Activated CD4-positive, alpha-beta T cell treated with anti-CD3 and anti-CD28 coated beads for 36 hours (primary cell): ENCODE measurements around the gene PAK5. TPM values are rescaled to one million over a fixed set of nuclear protein-coding genes. Genes with fewer than 3 reads are reported as not detected.

ENCODE experiments used
- ATAC-seq: fragments of 200-7000 bp; cut with Tn5 transposase; one replicate; pipeline ENCODE4 v1.10.0; 2021; ENCODE audit warnings: mild to moderate bottlenecking, moderate library complexity
- CTCF ChIA-PET: fragments of 350-600 bp; sonication (Branson Sonifier 250); formaldehyde crosslinking; loops from one replicate; lab custom pipeline; 2021; ENCODE audit warnings: antibody characterized with exemption; lab: Charles Lee
- POLR2A ChIA-PET: fragments of 350-600 bp; sonication (Branson Sonifier 250); formaldehyde crosslinking; loops from one replicate; lab custom pipeline; 2021; ENCODE audit warnings: antibody characterized with exemption, inconsistent platforms; lab: Charles Lee
- DNase-seq: peaks from one replicate; pipeline ENCODE4 v3.0.0-alpha.2; 2020
- H3K27ac Mint-ChIP-seq: one replicate; pipeline ENCODE4 v1.8.0; 2021; ENCODE audit warnings: mixed read lengths
- H3K27me3 Mint-ChIP-seq: one replicate; pipeline ENCODE4 v1.8.0; 2021; ENCODE audit warnings: mixed read lengths
- H3K36me3 Mint-ChIP-seq: one replicate; pipeline ENCODE4 v1.8.0; 2021; ENCODE audit warnings: low read depth, mixed read lengths
- H3K4me1 Mint-ChIP-seq: one replicate; pipeline ENCODE4 v1.8.0; 2021; ENCODE audit warnings: mixed read lengths
- H3K4me3 Mint-ChIP-seq: one replicate; pipeline ENCODE4 v1.8.0; 2021; ENCODE audit warnings: mild to moderate bottlenecking, moderate library complexity, mixed read lengths
- H3K9me3 Mint-ChIP-seq: one replicate; pipeline ENCODE4 v1.8.0; 2021; ENCODE audit warnings: low read depth, mixed read lengths
- intact Hi-C, 2 experiments: fragments of 100-400 bp; cut with DNase I in 1 of 2; cut with micrococcal nuclease in 1 of 2; formaldehyde crosslinking; loops; one replicate each; pipeline versions ENCODE4 v1.14.2 to v1.15.1; 2022 to 2024; cut with DNase I, micrococcal nuclease
- total RNA-seq, 2 experiments: library from RNA; stranded (reverse); gene quantifications; one replicate each; pipeline ENCODE4 v1.2.3, GENCODE V29; 2021

Gene PAK5
- total RNA-seq, 2 experiments from 2014 or later, result not detected

- Mint-ChIP-seq H3K27me3 (no peaks in the 10 kb centered on the region), H3K36me3 (no peaks in the 10 kb centered on the region), H3K4me1 (no peaks in the 10 kb centered on the region), H3K9me3 (peaks cover 7% of the 10 kb centered on the region), H3K27ac (no peak overlapping the region), H3K4me3 (no peak overlapping the region)
- ChIA-PET CTCF (interaction anchor here (0.5 kb wide), 1 partner anchor 168 kb away, joined by 4 read pairs; no protein-coding TSS in a partner anchor), POLR2A (no interaction called here)
- intact Hi-C loops, result no loop called here
- DNase-seq (no peak), ATAC-seq (no peak)
Observed at GRCh38 chr20:9775176-9775575, 63.7 kb downstream of the PAK5 start.

GRCh38 chr20:9769954-9770353 lies 68.9 kb downstream of the PAK5 start:
- Mint-ChIP-seq H3K27me3 (no peaks in the 10 kb centered on the region), H3K4me1 (no peaks in the 10 kb centered on the region), H3K36me3 (no peaks in the 10 kb centered on the region), H3K27ac (no peak overlapping the region), H3K9me3 (peaks cover 4% of the 10 kb centered on the region), H3K4me3 (no peak overlapping the region)
- ATAC-seq (no peak), DNase-seq (no peak)
- CTCF ChIA-PET, result no interaction called here
- intact Hi-C loops, result no loop called here
- POLR2A ChIA-PET, result no interaction called here

- ATAC-seq, result no peak
- H3K27ac Mint-ChIP-seq, result no peak overlapping the region
- DNase-seq, result no peak
- intact Hi-C loops, result no loop called here
- ChIA-PET POLR2A (no interaction called here), CTCF (no interaction called here)
- H3K36me3 Mint-ChIP-seq, result no peaks in the 10 kb centered on the region
- no peaks in the 10 kb centered on the region for H3K27me3 Mint-ChIP-seq
- H3K4me1 Mint-ChIP-seq, result no peaks in the 10 kb centered on the region
- no peak overlapping the region for H3K4me3 Mint-ChIP-seq
- H3K9me3 Mint-ChIP-seq, result peaks cover 6% of the 10 kb centered on the region
Observed at GRCh38 chr20:9761476-9761875, 77.4 kb downstream of the PAK5 start.

GRCh38 chr20:9759392-9759791 lies 79.5 kb downstream of the PAK5 start:
- Mint-ChIP-seq H3K36me3 (no peaks in the 10 kb centered on the region), H3K4me1 (no peaks in the 10 kb centered on the region), H3K9me3 (peaks cover 6% of the 10 kb centered on the region), H3K4me3 (no peak overlapping the region), H3K27me3 (peaks cover 2% of the 10 kb centered on the region), H3K27ac (no peak overlapping the region)
- ChIA-PET POLR2A (no interaction called here), CTCF (no interaction called here)
- intact Hi-C loops, result no loop called here
- DNase-seq, result no peak
- ATAC-seq, result no peak

GRCh38 chr20:9758752-9759151 lies 80.1 kb downstream of the PAK5 start:
- ChIA-PET POLR2A (no interaction called here), CTCF (no interaction called here)
- no peak for ATAC-seq
- no peak for DNase-seq
- peaks cover 6% of the 10 kb centered on the region for H3K9me3 Mint-ChIP-seq
- no peak overlapping the region for H3K27ac Mint-ChIP-seq
- H3K4me1 Mint-ChIP-seq, result no peaks in the 10 kb centered on the region
- H3K36me3 Mint-ChIP-seq, result no peaks in the 10 kb centered on the region
- H3K4me3 Mint-ChIP-seq, result no peak overlapping the region
- peaks cover 2% of the 10 kb centered on the region for H3K27me3 Mint-ChIP-seq
- intact Hi-C loops, result no loop called here

- peaks cover 2% of the 10 kb centered on the region for H3K27me3 Mint-ChIP-seq
- no peak overlapping the region for H3K4me3 Mint-ChIP-seq
- ATAC-seq (no peak), DNase-seq (no peak)
- H3K36me3 Mint-ChIP-seq, result no peaks in the 10 kb centered on the region
- no peaks in the 10 kb centered on the region for H3K4me1 Mint-ChIP-seq
- H3K9me3 Mint-ChIP-seq, result peaks cover 5% of the 10 kb centered on the region
- ChIA-PET POLR2A (no interaction called here), CTCF (interaction anchor here (0.6 kb wide), 1 partner anchor 157 kb away, joined by 3 read pairs; no protein-coding TSS in a partner anchor)
- intact Hi-C loops, result no loop called here
- H3K27ac Mint-ChIP-seq, result no peak overlapping the region
Observed at GRCh38 chr20:9756660-9757059, 82.2 kb downstream of the PAK5 start.

- no peak for DNase-seq
- H3K27me3 Mint-ChIP-seq, result peaks cover 2% of the 10 kb centered on the region
- H3K9me3 Mint-ChIP-seq, result peaks cover 1% of the 10 kb centered on the region
- H3K4me3 Mint-ChIP-seq, result no peak overlapping the region
- no peaks in the 10 kb centered on the region for H3K4me1 Mint-ChIP-seq
- ChIA-PET CTCF (no interaction called here), POLR2A (no interaction called here)
- no peak overlapping the region for H3K27ac Mint-ChIP-seq
- no peaks in the 10 kb centered on the region for H3K36me3 Mint-ChIP-seq
- ATAC-seq, result no peak
- intact Hi-C loops, result no loop called here
Observed at GRCh38 chr20:9755301-9755700, 83.6 kb downstream of the PAK5 start.

- no peaks in the 10 kb centered on the region for H3K27me3 Mint-ChIP-seq
- intact Hi-C loops, result no loop called here
- CTCF ChIA-PET, result interaction anchor here (0.7 to 1.2 kb wide), 2 partner anchors 9 to 168 kb away, joined by 3 to 4 read pairs; no protein-coding TSS in a partner anchor
- peaks cover 5% of the 10 kb centered on the region for H3K9me3 Mint-ChIP-seq
- H3K36me3 Mint-ChIP-seq, result no peaks in the 10 kb centered on the region
- POLR2A ChIA-PET, result no interaction called here
- no peak overlapping the region for H3K4me3 Mint-ChIP-seq
- no peaks in the 10 kb centered on the region for H3K4me1 Mint-ChIP-seq
- H3K27ac Mint-ChIP-seq, result no peak overlapping the region
- DNase-seq (no peak), ATAC-seq (no peak)
Observed at GRCh38 chr20:9744551-9744950, 94.3 kb downstream of the PAK5 start.

- CTCF ChIA-PET, result interaction anchor here (1.2 kb wide), 1 partner anchor 168 kb away, joined by 3 read pairs; no protein-coding TSS in a partner anchor
- Mint-ChIP-seq H3K27ac (no peak overlapping the region), H3K27me3 (no peaks in the 10 kb centered on the region), H3K36me3 (no peaks in the 10 kb centered on the region), H3K9me3 (peaks cover 5% of the 10 kb centered on the region), H3K4me3 (no peak overlapping the region), H3K4me1 (no peaks in the 10 kb centered on the region)
- DNase-seq (no peak), ATAC-seq (no peak)
- intact Hi-C loops, result no loop called here
- POLR2A ChIA-PET, result no interaction called here
Observed at GRCh38 chr20:9743871-9744270, 95.0 kb downstream of the PAK5 start.

- DNase-seq (no peak), ATAC-seq (no peak)
- no peak overlapping the region for H3K4me3 Mint-ChIP-seq
- CTCF ChIA-PET, result no interaction called here
- no peaks in the 10 kb centered on the region for H3K36me3 Mint-ChIP-seq
- POLR2A ChIA-PET, result no interaction called here
- no peaks in the 10 kb centered on the region for H3K4me1 Mint-ChIP-seq
- no peaks in the 10 kb centered on the region for H3K27me3 Mint-ChIP-seq
- intact Hi-C loops, result no loop called here
- peaks cover 5% of the 10 kb centered on the region for H3K9me3 Mint-ChIP-seq
- H3K27ac Mint-ChIP-seq, result no peak overlapping the region
Observed at GRCh38 chr20:9742821-9743220, 96.1 kb downstream of the PAK5 start.

- Mint-ChIP-seq H3K9me3 (peaks cover 5% of the 10 kb centered on the region), H3K27ac (no peak overlapping the region), H3K4me3 (no peak overlapping the region), H3K36me3 (no peaks in the 10 kb centered on the region), H3K4me1 (no peaks in the 10 kb centered on the region), H3K27me3 (no peaks in the 10 kb centered on the region)
- ATAC-seq, result no peak
- ChIA-PET POLR2A (no interaction called here), CTCF (no interaction called here)
- no peak for DNase-seq
- intact Hi-C loops, result no loop called here
Observed at GRCh38 chr20:9741996-9742395, 96.9 kb downstream of the PAK5 start.

GRCh38 chr20:9740486-9740885 lies 98.4 kb downstream of the PAK5 start:
- CTCF ChIA-PET, result no interaction called here
- intact Hi-C loops, result no loop called here
- POLR2A ChIA-PET, result no interaction called here
- H3K4me3 Mint-ChIP-seq, result no peak overlapping the region
- H3K36me3 Mint-ChIP-seq, result no peaks in the 10 kb centered on the region
- no peaks in the 10 kb centered on the region for H3K27me3 Mint-ChIP-seq
- no peaks in the 10 kb centered on the region for H3K4me1 Mint-ChIP-seq
- DNase-seq, result no peak
- no peak for ATAC-seq
- H3K27ac Mint-ChIP-seq, result no peak overlapping the region
- H3K9me3 Mint-ChIP-seq, result peaks cover 9% of the 10 kb centered on the region

GRCh38 chr20:9739991-9740390 lies 98.9 kb downstream of the PAK5 start:
- Mint-ChIP-seq H3K4me1 (no peaks in the 10 kb centered on the region), H3K36me3 (no peaks in the 10 kb centered on the region), H3K9me3 (peaks cover 11% of the 10 kb centered on the region), H3K4me3 (no peak overlapping the region), H3K27ac (no peak overlapping the region), H3K27me3 (no peaks in the 10 kb centered on the region)
- intact Hi-C loops, result no loop called here
- ATAC-seq (no peak), DNase-seq (no peak)
- POLR2A ChIA-PET, result no interaction called here
- CTCF ChIA-PET, result no interaction called here
